GM19099 (cell line): ENCODE measurements around the gene MBD5.

ENCODE experiments used
- POLR2A ChIP-seq: IDR thresholded peaks from 3 replicates; pipeline ENCODE4 v1.6.1; 2011; ENCODE audit warnings: low read depth; ENCODE audit not compliant: insufficient read length; ENCODE audit errors: extremely low read depth

Gene MBD5

DNA sequence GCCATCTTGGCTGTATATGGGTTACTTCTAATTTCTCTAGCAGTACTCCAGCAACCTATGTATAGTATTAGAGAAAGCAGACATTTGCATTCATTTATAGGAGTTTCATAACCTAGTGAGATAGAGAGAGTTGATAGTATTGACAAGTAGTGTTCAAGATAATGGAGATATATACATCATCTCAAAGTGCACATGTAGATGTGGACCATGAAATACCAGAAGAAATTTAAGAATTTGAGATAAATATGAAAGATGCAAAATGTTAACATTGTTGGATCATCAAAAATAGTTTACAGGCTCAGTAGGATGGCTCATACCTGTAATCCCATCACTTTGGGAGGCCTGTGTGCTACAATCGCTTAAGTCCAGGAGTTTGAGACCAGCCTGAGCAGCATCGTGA, 243.0 kb downstream of the MBD5 start:
- TF ChIP-seq POLR2A: no peak

GRCh38 chr2:148273158-148273691, 252.3 kb downstream of the MBD5 start:
- no peak for TF ChIP-seq POLR2A

DNA sequence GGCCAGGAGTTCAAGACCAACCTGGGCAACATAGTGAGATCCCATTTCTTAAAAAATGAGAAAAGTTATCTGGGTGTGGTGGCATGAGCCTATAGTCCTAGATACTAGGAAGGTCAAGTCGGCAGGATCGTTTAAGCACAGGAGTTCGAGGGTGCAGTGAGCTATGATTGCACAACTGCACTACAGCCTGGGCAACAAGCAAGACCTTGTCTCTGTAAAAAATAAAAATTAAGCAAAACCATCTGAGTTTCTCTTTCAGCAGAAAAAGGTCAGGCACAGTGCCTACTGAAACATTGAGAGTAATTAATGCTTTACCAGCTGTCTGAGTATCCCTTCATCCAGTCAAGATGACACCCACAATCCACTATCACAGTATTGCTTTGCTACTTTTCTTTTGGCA, 258.3 kb downstream of the MBD5 start:
- no peak for TF ChIP-seq POLR2A

DNA sequence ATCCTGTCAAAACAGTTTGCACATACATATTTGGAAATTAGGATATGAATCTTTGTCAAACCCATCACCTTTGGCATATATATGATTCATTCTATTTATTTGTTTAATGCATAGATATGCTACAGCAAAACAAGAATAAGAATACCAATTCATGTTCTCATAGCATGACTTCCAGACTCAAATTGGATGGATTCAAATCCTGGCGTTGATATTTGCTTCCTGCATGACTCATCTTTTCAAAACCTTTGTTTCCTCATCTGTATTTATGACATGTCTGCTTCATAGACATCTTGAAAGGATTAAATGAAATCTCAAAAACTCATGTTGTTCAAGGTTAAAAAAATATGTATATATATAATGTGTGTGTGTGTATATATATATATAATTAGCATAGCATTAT, 261.3 kb downstream of the MBD5 start:
- TF ChIP-seq POLR2A: no peak

GRCh38 chr2:148292431-148292830, 271.5 kb downstream of the MBD5 start:
- no peak for TF ChIP-seq POLR2A

DNA sequence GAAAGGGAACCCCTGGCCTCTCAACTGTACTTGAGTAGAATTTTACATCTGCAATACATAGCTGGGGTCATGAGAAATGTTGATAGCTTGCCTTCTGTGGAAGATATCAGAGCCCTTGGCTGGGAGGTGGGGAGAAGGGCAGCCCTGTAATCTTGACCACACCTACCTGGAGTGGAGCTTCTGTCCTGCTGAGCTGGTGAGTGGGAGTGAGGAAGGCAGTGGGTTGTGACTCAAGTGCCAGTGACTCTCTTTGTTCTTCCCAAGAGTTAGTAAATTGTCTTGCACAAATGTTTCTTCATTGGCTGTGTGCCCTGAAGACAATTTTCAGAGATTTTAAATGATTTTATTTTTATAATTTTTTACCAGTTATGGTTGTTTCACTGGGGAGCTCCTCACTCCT, 277.3 kb downstream of the MBD5 start:
- no peak for TF ChIP-seq POLR2A

DNA sequence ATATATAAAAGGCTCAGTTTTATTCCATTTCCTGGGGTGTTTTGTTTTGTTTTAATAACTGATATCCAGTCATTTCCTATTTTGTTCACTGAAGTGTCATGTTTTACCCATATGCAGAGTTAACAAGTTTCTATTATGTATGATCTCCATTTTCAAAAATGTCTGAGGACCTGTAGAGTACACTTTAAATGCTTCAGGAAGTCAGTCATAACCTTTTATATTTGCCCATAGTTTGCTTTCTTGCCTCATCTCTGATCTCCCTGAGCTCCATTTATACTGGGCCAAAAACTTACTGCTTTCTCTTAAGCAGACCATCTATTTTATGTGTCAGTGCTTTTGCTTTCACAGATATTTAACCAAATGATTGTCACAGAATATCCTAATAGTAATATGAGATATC, 278.7 kb downstream of the MBD5 start:
- TF ChIP-seq POLR2A: no peak

DNA sequence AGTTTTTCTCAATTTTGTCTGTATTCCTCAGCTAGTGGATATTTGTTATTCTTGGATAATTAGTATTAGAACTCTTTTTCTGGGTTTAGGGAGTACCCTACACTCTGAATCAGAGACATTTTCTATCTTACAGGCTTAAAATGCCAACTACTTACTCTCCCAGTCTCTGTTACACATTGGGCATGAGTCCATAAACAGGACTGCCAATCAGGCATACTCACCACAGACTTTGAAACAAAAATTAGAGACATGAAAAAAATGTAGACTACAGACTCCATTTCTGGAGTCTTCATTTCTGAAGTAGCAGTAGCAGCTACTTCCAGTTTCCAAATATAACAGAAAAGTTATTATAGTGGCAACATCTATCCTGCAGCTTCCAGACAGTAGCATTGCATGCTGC, 279.7 kb downstream of the MBD5 start:
- TF ChIP-seq POLR2A: no peak

DNA sequence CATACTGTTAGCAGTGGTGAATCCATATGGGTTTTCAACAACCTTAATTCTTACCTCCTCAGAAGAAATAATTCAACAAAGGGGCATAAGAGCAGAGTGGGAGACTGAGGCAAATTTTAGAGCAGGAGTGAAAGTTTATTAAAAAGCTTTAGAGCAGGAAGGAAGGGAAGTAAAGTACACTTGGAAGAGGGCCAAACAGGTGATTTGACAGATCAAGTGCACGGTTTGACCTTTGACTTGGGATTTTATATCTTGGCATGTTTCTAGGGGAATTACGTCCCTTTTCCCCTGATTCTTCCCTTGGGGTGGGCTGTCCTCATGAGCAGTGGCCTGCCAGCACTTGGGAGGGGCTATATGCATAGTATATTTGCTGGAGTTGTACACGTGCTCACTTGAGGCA, 280.5 kb downstream of the MBD5 start:
- TF ChIP-seq POLR2A: no peak

DNA sequence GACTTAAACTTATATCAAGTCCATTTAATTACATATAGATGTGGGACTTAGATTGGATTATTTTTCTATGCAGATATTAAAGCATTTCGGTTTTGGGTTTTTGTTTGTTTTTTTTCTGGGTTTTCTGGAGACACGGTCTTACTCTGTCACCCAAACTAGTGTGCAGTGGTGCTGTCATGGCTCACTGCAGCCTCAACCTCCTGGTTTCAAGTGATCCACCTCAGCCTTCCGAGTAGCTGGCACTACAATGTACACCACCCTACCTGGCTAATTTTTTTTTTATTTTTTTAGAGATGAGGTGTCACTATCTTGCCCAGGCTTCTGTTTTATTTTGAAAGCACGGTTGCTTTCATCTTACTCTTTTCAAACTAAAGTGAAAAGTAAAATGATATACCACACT, 281.6 kb downstream of the MBD5 start:
- no peak for TF ChIP-seq POLR2A

GRCh38 chr2:148303161-148303560, 282.3 kb downstream of the MBD5 start:
- TF ChIP-seq POLR2A: no peak

DNA sequence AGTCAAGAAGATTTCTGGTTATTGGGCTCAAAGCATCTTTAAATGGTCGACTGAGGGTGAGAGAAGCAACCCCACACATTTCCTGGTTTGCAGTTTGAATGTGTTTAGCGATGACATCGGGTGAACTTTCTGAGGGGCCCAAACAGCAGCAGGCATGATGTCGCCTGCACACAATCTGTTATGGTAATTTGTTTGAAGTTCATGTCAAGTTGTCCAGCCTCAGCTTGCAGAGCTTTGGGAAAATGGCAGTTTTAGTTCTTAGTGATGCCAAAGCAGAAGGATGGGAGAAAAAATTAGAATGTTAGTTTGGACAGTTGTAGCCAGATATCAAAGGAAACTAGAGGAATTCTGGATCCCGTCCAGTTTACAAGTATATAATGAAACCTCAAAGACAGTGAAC, 284.6 kb downstream of the MBD5 start:
- no peak for TF ChIP-seq POLR2A

DNA sequence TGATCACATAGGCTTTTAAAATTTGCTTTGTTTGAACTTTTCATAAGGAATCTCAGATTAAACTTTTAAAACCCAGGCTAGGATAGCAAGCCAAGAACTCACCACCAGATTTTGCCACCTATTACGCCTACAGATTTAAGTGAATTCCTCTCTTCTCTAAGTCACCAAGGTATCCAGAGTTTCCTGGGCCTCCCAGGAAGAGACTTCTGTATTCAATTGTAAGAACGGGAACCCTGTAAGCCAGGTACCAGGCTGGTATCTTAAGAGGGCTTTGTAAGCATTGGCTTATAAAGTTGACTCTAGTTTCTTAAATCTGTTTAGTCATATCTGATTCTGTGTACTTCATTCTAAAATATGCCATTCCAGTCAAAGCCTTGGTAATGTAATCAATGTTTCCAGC, 285.1 kb downstream of the MBD5 start:
- no peak for TF ChIP-seq POLR2A

DNA sequence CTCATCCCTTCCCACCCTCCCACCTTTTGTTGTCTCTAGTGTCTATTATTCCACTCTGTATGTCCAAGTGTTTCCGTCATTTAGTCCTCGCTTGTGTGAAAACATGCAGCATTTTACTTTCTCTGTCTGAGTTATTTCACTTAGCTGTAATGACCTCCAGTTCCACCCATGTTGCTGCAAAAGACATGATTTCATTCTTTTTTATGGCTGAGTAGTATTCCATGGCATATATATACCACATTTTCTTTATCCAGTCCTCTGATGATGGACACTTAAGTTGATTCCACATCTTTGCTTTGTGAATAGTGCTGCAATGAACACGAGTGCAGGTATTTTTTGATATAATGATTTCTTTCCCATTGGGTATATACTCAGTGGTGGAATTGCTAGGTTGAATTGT, 296.7 kb downstream of the MBD5 start:
- no peak for TF ChIP-seq POLR2A

DNA sequence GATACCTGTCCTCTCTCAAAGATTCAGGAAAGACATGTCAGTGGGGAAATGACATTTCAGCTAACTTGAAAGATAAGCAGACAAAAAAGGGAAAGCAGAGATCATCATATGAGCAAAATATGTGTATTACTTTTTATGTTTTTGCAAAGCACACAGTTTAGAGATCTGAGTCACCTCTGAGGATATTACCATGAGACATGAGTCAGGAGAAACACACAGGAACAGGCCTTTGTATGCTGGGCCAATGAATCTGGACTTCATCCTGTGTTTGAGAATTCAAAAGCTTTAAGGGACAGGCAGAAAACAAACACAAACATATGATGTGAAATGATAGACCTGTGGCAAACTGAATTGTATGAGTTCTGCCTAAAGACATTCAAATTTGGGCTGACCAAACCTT, 317.6 kb downstream of the MBD5 start:
- no peak for TF ChIP-seq POLR2A

- no peak for TF ChIP-seq POLR2A
Observed at GRCh38 chr2:148342086-148342485, 321.2 kb downstream of the MBD5 start.

DNA sequence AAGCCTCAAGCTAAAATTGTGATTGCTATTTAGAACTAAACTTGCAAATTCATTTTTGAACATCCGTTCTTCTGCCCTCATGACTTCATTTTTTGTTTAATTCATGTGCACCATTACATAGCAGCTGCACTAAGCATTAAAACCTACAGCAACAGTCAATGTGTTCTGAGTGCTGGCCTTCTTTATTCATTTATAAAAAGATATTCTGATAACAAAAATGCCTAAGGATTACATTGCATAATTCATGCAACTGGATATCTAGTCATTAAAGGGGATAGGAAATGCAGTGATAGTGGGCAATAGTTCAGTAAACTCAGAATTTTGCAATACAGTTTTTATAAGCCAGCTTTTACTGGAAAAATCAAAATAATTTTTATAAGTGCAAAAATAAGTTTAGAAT, 329.3 kb downstream of the MBD5 start:
- TF ChIP-seq POLR2A: no peak
